ENCODE measurements around the gene TBATA. TPM values are rescaled to one million over a fixed set of nuclear protein-coding genes. Genes with fewer than 3 reads are reported as not detected.

TBATA gene
- total RNA-seq, 1 donor from 2014 or later, result not detected

DNA sequence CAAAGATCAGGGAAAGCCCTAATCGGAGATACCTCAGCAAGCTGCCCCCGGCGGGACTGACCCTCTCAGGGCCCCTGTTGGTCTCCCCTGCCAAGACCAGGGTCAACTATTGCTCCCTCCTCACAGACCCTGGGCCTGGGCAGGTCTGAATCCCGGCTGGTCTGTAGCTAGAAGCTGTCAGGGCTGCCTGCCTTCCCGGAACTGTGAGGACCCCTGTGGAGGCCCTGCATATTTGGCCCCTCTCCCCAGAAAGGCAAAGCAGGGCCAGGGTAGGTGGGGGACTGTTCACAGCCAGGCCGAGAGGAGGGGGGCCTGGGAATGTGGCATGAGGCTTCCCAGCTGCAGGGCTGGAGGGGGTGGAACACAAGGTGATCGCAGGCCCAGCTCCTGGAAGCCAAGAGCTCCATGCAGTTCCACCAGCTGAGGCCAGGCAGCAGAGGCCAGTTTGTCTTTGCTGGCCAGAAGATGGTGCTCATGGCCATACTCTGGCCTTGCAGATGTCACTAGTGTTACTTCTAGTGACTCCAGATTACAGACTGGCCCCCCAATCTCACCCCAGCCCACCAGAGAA is 24.1 kb downstream of the TBATA start:
- DNase-seq, result peak; percentile 56

- DNase-seq, result no peak
Measured at GRCh38 chr10:70760271-70760787, 24.8 kb downstream of the TBATA start.

- DNase-seq, result no peak
Measured at GRCh38 chr10:70759781-70760180, 25.4 kb downstream of the TBATA start.

- DNase-seq, result peak; percentile 94
Measured at GRCh38 chr10:70758757-70759514, 26.2 kb downstream of the TBATA start.

DNA sequence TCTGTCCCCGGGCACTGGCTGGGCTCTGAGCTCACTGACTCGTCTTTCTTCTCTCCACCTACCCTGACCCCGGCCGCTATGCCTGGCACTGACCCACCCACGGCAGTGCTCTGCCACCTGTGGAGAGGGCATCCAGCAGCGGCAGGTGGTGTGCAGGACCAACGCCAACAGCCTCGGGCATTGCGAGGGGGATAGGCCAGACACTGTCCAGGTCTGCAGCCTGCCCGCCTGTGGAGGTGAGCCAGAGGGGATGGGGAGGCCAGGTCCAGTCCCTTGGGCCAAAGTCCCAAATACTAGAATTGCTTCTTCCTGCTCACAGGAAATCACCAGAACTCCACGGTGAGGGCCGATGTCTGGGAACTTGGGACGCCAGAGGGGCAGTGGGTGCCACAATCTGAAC is 27.3 kb downstream of the TBATA start:
- DNase-seq, result no peak

DNA sequence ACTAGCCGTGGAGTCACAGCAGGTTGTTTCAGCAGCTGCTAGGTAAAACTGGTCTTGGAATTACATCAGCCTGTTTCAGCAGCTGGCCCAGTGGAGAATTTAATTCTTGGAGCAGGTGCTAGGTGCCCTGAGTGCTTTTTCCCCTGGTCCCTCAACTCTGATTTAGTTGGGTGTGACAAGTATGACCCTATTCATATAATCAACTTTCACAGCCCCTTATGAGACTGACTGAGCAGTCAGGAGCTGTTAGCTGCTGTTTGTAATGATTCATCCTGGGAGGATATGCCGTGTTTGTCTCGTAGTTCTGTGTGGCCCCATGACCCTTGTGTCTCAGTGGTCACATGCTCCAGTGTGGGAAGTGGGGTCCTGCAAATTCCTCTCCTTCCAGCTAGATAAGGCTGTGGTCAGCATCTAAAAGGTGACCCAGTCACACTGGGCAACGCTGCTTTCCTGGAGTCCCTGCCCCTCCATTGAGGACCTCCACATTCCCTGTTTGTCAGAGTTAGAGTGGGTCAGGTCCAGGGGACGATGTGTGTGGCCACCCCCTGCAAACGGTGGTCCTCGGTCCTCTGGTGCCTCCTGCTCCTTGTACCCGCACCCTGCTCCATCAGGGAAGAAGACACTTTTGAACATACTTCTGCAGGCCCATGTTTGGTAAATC is 28.3 kb downstream of the TBATA start:
- peak; percentile 64 for DNase-seq

GRCh38 chr10:70753841-70754621 is 31.1 kb downstream of the TBATA start:
- DNase-seq, result no peak

- DNase-seq, result no peak
Measured at GRCh38 chr10:70753026-70753663, 32.0 kb downstream of the TBATA start.

GRCh38 chr10:70752571-70752970 is 32.6 kb downstream of the TBATA start:
- DNase-seq, result no peak

DNA sequence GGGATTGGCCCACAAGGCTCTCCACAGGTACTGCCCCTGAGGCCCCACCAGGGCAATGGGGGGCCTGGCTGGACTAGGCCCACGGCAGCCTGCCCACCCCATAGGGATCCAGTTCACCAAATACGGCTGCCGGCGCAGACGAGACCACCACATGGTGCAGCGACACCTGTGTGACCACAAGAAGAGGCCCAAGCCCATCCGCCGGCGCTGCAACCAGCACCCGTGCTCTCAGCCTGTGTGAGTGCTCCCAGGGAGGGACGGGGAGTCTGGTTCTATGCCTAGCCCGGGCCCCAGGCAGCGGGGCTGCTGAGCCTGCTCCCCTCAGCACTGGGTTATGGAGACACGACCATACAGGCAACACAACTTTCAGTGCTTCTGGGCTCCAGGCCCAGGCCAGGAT is 33.2 kb downstream of the TBATA start:
- no peak for DNase-seq

DNA sequence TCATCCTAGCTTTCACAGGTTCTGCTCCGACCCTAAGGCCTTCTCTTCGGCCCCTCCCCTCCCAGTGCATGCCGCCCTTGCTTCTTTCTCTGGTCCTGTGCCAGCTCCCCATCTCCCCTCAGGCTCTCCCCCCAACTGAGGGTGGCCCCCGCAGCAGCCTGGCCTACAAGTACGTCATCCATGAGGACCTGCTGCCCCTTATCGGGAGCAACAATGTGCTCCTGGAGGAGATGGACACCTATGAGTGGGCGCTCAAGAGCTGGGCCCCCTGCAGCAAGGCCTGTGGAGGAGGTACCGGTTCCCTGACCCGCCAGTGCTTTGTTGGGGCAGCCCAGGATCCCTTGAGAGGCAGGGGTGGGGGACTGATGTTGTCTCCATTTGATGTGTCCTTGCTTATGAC is 33.8 kb downstream of the TBATA start:
- no peak for DNase-seq

- no peak for DNase-seq
Measured at GRCh38 chr10:70750156-70750703, 34.9 kb downstream of the TBATA start.

GRCh38 chr10:70749756-70750155 is 35.4 kb downstream of the TBATA start:
- no peak for DNase-seq

DNA sequence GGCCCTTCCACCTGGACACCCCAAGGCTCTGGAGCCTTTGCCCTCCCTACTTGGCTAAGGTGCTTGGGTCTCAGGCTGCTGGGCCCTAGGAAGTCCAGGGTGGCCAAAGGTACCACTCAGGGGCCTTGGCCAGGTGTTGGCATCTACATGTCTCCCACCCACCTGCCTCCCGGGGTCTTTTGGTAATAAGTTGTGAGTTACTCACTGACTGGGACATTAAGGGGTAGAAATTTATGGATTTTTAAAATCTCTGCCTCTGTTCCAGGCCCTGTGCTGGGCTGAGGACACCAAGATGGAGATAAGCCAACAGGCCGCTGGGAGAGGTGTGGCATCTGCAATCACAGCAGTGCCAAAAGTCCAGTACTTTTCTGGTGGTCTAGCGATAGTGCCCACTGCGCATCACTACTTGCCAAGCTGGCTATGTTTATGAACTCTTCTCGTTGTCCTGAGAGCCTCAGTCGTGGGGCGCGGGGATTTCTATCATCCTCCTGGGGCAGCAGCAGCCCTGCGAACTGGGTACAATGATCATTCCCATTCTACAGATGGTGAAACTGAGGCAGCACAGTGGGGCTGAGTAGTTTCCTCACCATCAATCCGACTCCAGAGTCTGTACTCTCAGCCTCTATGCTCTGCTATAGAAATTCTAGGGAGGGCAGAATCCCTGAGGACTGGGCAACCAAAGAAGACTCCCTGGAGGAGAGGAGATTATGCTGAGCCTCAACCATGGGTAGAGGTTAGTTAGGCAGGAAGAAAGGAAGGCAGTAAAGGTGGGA is 36.2 kb downstream of the TBATA start:
- no peak for DNase-seq

- no peak for DNase-seq
Measured at GRCh38 chr10:70748305-70748704, 36.9 kb downstream of the TBATA start.

- no peak for DNase-seq
Measured at GRCh38 chr10:70747192-70747965, 37.8 kb downstream of the TBATA start.

DNA sequence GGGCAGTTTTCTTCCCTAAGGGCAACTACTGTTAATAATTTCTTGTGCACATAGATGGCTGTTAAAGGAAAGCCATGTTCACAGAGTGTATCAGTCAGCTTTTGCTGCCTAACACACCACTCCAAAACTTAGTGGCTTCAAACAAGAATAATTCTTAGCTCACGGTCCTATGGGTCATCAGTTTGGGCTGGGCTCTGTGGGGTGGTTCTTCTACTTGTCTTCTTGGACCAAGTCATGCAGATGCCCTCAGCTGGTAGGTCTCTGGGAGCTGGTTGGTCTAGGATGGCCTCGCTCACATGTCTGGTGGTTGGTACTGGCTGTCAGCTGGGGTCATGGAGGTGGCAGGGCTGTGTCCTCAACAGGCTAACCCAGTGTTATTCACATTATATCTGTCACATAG is 39.6 kb downstream of the TBATA start:
- DNase-seq, result no peak

DNA sequence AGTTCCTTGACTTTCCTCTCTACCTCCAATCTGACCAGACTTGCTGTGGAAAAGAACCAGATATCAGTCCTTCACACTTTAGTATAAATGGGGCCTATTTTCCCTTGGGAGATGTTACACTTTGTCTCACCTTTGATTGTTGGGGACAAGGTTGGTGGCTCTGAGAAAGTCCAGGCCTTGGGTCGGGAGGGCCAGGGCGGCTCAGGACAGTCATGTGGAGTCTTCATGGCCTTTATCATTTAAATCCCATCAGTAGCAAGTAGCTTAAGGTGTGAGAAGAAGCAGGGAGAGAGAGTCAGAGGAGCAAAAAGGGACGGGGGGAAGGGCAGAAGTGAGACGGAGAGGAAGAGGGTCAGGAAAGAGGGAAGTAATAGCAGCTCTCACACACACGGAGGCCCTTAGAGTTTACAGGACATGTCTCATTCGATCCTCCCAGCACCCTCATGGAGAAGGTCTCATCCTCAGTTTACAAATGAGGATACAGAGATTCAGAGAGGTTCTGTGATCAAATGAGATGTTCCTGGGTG is 40.5 kb downstream of the TBATA start:
- DNase-seq, result no peak

DNA sequence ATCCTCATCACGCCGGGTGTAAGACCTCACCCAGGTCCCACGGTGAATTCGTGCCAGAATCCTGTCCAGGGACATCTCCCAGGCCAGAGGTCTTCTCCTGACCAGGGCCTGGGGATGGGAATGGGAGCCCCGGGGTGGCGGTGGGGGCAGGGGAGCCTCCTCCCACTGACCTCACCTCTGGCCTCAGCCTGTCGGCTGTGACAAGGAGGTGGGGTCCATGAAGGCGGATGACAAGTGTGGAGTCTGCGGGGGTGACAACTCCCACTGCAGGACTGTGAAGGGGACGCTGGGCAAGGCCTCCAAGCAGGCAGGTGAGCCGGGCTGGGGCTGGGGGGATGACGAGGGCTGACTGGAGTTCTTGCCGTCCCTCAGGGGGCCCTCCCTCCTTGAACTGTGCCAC is 41.3 kb downstream of the TBATA start:
- DNase-seq, result no peak

GRCh38 chr10:70743430-70743788 is 41.8 kb downstream of the TBATA start:
- DNase-seq, result no peak
